Measurements from ENCODE around the gene INPP5F.
A peak's percentile ranks its signal among the peaks of the same experiment; 100 is the strongest.

Gene INPP5F

DNA sequence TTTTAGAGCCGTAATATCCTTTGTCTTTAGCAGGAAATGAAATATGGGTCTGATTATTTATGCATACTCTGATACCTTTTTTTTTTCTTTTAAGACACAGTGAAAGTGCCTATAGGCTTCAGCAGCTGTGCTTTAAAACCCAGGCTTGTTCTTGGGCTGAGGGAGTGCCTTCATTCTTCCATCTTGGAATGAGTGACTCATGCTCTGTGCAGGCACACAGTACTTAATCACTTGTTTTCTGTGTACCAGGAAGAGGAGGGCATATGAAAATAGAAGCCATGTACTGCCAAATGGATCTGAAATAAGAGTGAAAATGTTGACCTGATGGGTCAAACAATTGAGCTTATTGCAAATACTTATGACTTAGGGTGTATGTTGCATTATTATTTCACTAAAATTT, 12.0 kb downstream of the INPP5F start:
- DNase-seq (ENCODE audit: low read depth, low spot score): no peak
- H3K4me3 ChIP-seq (ENCODE audit: low read length): no peak overlapping the region

DNA sequence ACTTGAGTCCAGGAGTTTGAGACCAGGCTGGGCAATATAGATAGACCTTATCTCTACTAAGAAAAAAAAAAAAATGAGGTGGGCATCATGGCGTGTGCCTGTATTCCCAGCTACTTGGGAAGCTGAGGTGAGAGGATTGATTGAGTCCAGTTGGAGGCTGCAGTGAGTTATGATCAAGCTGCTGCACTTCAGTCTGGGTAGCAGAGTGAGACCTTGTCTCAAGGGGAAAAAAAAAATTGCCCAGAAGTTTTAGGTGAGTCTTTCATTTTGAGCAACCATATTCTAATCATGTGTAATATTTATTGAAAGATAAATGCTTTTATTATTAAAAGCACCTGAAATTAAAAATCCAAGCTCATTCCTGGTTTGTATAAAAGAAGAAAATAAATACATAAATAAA, 13.1 kb downstream of the INPP5F start:
- no peak for DNase-seq (ENCODE audit: low read depth, low spot score)
- no peak overlapping the region for H3K4me3 ChIP-seq (ENCODE audit: low read length)

- no peak for DNase-seq (ENCODE audit: low read depth, low spot score)
Measured at GRCh38 chr10:119740096-119740495, 14.2 kb downstream of the INPP5F start.

DNA sequence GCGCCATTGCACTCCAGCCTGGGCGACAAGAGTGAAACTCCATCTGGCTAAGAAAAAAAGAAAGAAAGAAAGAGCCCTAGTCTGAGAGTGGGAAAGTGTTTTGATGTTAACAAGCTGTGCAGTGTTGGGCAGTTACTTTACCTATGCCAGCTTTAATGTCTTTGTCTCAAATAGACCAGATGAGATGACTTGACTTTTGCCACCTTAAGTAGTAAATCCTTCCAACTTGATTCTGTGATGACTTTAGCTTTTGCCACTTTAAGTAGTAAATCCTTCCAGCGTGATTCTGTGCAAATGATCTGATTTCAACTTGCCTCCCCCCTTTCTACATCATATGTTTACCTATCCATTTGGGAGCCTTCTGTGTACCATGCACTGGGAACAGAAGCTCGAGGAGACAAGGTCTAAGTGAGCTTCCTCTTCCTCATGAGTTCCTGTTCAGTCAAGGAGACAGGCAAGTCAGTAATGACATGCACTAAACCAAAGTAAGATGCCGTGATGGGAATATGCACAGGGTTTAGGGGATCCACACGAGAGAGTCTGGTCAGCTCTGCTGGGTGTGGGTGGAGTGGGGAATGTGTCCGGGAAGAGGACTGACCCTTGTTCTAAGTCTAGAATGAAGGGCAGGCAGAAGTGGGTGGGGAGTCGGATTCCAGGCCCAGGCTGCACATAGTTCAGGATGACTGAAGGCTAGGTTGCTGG, 17.2 kb downstream of the INPP5F start:
- DNase-seq (ENCODE audit: low read depth, low spot score): no peak
- H3K4me3 ChIP-seq (ENCODE audit: low read length): no peak overlapping the region

More at GRCh38 chr10:119740096-119740495, 14.2 kb downstream of the INPP5F start:
- no peak overlapping the region for H3K4me3 ChIP-seq (ENCODE audit: low read length)

DNA sequence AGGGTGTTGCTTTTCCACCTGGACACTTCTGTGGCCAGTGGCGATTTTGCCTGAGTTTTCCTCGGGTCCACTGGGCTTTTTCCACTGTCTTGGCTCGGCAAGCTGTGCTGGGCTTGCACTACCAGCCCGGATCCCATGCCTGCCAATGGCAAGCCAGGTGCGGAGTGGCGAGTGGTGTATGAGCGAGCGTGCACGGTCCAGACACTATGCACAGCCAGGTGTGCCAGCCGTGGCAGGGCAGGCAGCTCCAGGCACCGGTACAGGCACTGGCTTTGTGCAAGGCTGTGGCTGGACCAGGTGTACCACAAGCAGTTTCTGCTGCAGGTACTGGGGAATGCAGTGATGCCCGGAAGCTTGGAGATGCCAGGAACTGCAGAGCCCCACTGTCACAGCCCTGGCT, 22.1 kb downstream of the INPP5F start:
- DNase-seq (ENCODE audit: low read depth, low spot score): no peak
- no peak overlapping the region for H3K4me3 ChIP-seq (ENCODE audit: low read length)

DNA sequence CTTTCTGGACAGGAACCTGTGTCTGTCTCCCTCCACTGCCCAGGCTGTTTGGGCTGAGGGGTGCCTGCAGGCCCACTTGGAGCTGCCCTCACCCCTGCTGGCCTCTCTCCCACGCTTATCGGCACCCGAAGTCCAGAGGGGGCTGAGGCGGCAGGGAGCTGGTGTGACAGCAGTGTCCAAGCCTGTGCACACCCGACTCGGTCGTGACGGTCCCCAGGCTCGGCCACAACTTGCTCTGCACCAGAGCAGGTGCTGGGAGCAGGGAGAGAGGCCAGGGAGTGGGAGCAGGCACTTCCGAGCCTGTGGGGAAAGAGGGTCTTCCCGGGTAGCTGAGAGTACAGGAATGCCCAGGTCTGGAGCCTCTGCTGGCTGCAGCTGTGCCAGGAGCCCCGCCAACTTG, 23.0 kb downstream of the INPP5F start:
- no peak overlapping the region for H3K4me3 ChIP-seq (ENCODE audit: low read length)
- DNase-seq (ENCODE audit: low read depth, low spot score): no peak

DNA sequence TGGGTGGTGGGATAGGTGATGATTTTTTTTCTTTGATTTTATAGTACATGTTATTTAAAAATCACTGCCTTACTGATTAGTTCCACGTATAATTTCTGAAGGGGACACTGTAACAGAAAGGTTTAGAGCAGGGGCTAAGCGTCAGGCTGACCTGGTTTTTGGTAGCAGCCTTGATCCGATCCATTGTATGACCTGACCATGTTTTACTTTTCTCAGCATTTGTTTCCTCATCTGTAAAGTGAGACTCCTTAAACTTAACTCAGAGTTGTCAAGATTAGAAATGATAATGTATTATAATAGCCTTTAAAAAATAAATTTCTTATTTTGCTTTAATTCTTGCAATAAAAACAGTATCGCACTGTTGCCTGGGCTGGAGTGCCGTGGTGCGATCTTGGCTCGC, 23.6 kb downstream of the INPP5F start:
- H3K4me3 ChIP-seq (ENCODE audit: low read length): no peak overlapping the region
- no peak for DNase-seq (ENCODE audit: low read depth, low spot score)

DNA sequence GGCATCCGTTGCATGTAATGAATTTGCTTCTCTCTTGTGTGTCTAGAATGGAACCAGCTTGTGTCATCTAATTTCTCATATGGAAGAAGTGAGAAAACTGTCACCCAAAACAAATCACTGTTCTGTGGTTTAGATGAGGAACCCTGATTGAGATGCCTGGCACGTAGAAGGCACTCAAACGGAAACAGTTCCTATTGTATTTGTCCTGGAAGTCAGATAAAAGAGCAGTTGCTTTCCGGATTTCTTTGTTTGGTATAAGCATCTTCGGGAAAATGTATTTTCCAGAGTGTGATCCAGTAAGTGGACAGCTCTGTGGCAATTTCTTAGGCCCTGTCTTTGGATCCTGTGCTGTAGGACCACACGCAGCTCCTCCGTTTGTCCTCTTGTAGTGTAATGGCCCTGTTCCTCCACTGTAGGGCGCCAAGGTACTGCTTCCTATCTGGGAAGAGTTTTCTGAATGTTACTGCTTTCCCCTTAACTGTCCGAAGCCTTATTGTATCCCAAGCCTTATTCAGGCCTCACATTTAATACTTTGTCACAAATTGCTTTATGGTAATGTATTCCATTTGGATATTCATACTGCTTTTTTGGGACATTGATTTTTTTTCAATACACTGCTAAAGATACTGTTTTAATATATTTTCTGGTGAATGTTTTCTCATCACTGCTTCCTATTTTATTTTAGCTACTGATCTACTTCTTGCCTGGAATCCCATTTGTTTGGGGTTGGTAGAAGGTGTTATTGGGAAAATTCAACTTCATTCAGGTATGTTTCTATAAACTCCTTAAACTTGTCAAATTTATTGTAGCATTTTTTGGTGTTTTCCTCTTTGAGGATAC, 24.8 kb downstream of the INPP5F start:
- peak; percentile 55 for DNase-seq (ENCODE audit: low read depth, low spot score)
- H3K4me3 ChIP-seq (ENCODE audit: low read length): no peak overlapping the region

DNA sequence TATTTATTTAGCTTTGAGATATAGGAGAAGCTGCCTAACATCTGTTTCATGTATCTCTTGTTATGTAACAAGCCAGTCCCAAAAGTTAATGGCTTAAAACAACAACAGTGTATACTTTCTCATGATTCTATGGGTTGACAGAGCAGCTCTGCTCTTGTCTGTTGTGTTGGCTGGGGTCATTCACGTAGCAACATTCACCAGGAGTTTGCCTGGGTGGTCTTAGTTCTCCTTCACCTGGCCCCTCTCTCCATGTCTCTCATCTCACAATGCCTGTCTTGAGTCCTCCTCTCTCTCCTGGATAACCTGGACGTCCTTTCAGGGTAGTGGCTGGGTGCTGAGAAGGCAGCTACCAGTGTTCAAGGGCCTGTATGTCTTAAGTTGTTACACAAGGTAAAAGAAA, 27.5 kb downstream of the INPP5F start:
- DNase-seq (ENCODE audit: low read depth, low spot score): no peak
- no peak overlapping the region for H3K4me3 ChIP-seq (ENCODE audit: low read length)

DNA sequence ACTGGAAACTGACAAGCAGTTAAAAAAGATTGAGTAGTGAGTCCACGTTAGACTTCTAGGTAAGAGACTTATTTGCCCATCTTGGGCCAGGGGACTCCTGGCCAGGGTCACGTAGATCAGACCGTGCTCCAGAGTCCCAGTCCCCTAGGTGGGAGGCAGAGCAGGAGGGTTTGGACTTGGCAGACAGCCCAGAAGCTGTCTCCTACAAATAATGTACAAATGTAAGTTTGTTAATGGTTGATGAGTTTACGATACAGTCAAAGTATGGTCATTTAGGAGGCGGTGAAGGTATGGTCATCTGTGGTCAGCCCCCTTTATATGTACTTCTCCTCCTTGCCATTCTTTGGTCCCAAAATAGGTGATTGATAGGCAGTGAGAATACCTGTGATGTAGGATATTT, 28.2 kb downstream of the INPP5F start:
- H3K4me3 ChIP-seq (ENCODE audit: low read length): no peak overlapping the region
- DNase-seq (ENCODE audit: low read depth, low spot score): no peak

GRCh38 chr10:119754936-119755335, 29.1 kb downstream of the INPP5F start:
- DNase-seq (ENCODE audit: low read depth, low spot score): no peak
- H3K4me3 ChIP-seq (ENCODE audit: low read length): no peak overlapping the region

DNA sequence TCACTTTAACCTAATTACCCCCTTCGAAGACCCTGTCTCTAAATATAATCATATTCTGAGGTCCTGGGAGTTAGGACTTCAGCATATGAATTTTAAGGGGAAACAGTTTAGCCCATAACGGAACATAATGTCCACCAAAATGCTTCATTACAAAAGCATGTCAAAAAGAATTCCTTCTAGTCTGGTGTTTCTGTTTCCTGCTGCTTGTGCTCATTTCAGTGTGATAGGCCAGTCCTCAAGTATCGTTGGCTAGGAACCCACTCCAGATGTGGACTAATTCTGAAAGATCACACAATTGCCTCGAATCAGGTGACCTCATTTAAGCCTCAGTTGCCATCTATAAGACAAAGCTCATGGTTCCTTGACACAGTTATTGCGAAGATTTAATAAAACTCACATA, 29.6 kb downstream of the INPP5F start:
- H3K4me3 ChIP-seq (ENCODE audit: low read length): no peak overlapping the region
- no peak for DNase-seq (ENCODE audit: low read depth, low spot score)

- no peak overlapping the region for H3K4me3 ChIP-seq (ENCODE audit: low read length)
- DNase-seq (ENCODE audit: low read depth, low spot score): no peak
Measured at GRCh38 chr10:119758448-119759195, 32.8 kb downstream of the INPP5F start.

- H3K4me3 ChIP-seq (ENCODE audit: low read length): no peak overlapping the region
- DNase-seq (ENCODE audit: low read depth, low spot score): no peak
Measured at GRCh38 chr10:119759832-119760231, 34.0 kb downstream of the INPP5F start.

GRCh38 chr10:119761106-119761505, 35.3 kb downstream of the INPP5F start:
- no peak overlapping the region for H3K4me3 ChIP-seq (ENCODE audit: low read length)
- DNase-seq (ENCODE audit: low read depth, low spot score): no peak

GRCh38 chr10:119762035-119762434, 36.2 kb downstream of the INPP5F start:
- DNase-seq (ENCODE audit: low read depth, low spot score): no peak
- no peak overlapping the region for H3K4me3 ChIP-seq (ENCODE audit: low read length)

DNA sequence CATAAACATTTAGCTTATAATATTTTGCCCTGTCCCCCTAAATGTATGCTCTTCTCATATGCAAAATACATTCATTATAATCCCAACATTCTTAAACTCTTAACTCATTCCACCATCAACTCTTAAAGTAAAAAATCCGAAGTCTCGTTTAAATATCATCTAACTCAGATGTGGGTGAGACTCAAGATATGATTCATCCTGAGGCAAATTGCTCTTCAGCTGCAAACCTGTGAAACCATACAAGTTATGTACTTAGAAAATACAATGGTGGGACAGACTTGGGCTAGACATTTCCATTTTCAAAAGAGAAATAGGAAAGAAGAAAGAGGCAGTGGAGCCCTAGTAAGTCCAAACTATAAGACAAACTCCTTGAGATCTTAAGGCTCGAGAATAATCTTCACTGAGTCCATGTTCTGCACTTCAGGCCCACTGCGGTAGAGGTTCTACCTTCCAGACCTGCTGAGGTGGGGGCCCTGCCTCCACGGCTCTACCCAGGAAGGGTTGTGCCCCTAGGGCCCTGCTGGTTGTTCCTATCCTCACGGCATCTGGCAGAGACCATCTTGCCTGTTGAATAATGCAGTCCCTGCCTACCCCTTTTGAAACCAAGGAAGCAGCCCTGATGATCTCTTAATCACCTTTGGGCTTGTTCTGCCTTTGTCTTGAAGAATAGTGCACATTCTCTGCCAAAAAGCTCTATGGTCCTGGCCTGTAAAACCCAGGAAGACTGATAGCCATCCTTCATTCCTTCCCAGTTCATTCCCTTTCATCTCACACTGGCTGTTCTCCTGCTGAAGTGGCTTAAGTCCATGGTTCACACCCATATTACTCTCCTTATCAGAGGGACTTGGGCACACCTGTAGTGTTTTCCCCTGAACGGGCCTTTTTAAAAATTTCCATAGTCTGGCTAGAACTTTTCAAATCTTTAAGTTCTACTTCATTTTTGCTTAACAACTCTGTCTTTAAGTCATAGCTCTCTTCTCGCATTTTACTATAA, 37.3 kb downstream of the INPP5F start:
- no peak overlapping the region for H3K4me3 ChIP-seq (ENCODE audit: low read length)
- no peak for DNase-seq (ENCODE audit: low read depth, low spot score)

DNA sequence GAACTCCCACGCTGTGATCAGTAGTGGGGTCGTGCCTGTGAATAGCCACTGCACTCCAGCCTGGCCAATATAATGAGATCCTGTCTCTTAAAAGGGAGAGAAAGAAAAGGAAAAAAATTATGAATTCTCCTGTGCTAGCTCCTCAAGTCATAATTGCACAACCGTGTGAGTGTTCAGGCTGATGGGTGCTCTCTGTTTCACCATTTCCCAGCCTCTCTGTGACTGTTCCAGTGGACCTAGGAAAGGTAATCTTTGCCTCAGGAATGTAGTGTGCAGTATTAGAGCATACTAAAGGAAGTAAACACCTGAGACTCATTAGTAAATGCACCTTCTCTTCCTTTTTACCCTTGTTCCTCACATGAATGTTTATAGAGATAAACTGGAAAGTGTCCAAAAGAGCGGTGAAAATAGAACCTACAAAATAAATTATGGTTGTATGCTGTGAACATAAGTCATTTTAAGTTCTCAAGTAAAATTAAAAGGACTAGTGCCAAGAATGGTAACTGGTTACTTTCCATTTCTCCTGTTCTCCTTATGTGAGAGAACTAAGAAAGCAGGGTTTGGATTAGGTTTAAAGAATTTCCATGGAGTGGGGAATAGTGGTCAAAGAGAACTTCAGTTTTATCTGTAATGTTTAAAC, 42.7 kb downstream of the INPP5F start:
- DNase-seq (ENCODE audit: low read depth, low spot score): no peak
- H3K4me3 ChIP-seq (ENCODE audit: low read length): no peak overlapping the region

All from Jurkat, Clone E6-1 (cell line).